GM20431 (cell line): Measurements from ENCODE around the gene AHI1.
"Not testable (repeated sequence)": the region's sequence is repeated elsewhere in the genome, so short reads cannot be mapped to it uniquely, and the experiment has no call there.

ENCODE experiments used
- in situ Hi-C: fragments of 300-500 bp; cut with MseI, MboI; formaldehyde crosslinking; loops from one replicate; pipeline ENCODE4 v1.15.0; 2020; ENCODE audit warnings: low sequenced_read_pairs; ENCODE audit not compliant: unreplicated experiment

Gene AHI1

GRCh38 chr6:135514706-135515105 is 17.2 kb upstream of the AHI1 start:
- in situ Hi-C loops = no loop called here

GRCh38 chr6:135506270-135506997 is 8.9 kb upstream of the AHI1 start:
- in situ Hi-C loops = no loop called here

GRCh38 chr6:135505648-135506047 is 8.1 kb upstream of the AHI1 start:
- in situ Hi-C loops = no loop called here

GRCh38 chr6:135505222-135505621 is 7.7 kb upstream of the AHI1 start:
- in situ Hi-C loops = no loop called here

- in situ Hi-C loops = no loop called here
Observed at GRCh38 chr6:135504734-135505133, 7.2 kb upstream of the AHI1 start.

GRCh38 chr6:135503703-135504475 is 6.3 kb upstream of the AHI1 start:
- in situ Hi-C loops = no loop called here

- in situ Hi-C loops = no loop called here
Observed at GRCh38 chr6:135499441-135500340, 2.2 kb upstream of the AHI1 start.

GRCh38 chr6:135498185-135498841 is 773 bp upstream of the AHI1 start:
- in situ Hi-C loops = no loop called here

- in situ Hi-C loops = no loop called here
Observed at GRCh38 chr6:135496800-135497411, 634 bp downstream of the AHI1 start.

GRCh38 chr6:135493218-135493961 is 4.2 kb downstream of the AHI1 start:
- in situ Hi-C loops = no loop called here

- in situ Hi-C loops = no loop called here
Observed at GRCh38 chr6:135490381-135490780, 7.2 kb downstream of the AHI1 start.

- in situ Hi-C loops = no loop called here
Observed at GRCh38 chr6:135488023-135488422, 9.5 kb downstream of the AHI1 start.

GRCh38 chr6:135483903-135484302 is 13.6 kb downstream of the AHI1 start:
- in situ Hi-C loops = not testable (repeated sequence)

- in situ Hi-C loops = no loop called here
Observed at GRCh38 chr6:135481783-135482369, 15.7 kb downstream of the AHI1 start.

- in situ Hi-C loops = no loop called here
Observed at GRCh38 chr6:135479601-135480000, 17.9 kb downstream of the AHI1 start.

GRCh38 chr6:135478626-135479025 is 18.9 kb downstream of the AHI1 start:
- in situ Hi-C loops = no loop called here

- in situ Hi-C loops = no loop called here
Observed at GRCh38 chr6:135475292-135475886, 22.2 kb downstream of the AHI1 start.

- in situ Hi-C loops = no loop called here
Observed at GRCh38 chr6:135474362-135474761, 23.2 kb downstream of the AHI1 start.
